HFFc6 (cell line): ENCODE data around the gene A1CF. TPM values are rescaled to one million over a fixed set of nuclear protein-coding genes. Genes with fewer than 3 reads are reported as not detected.
"Not testable (repeated sequence)": the region's sequence is repeated elsewhere in the genome, so short reads cannot be mapped to it uniquely, and the experiment has no call there.

Experiments
- DNase-seq: peaks from one replicate; pipeline ENCODE4 v3.0.0-alpha.2; 2018
- H3K27ac Mint-ChIP-seq: 2 replicates; pipeline ENCODE4 v1.8.0; 2020; ENCODE audit warnings: mild to moderate bottlenecking, mixed read lengths
- H3K27me3 Mint-ChIP-seq: 2 replicates; pipeline ENCODE4 v1.8.0; 2021; ENCODE audit warnings: mild to moderate bottlenecking, moderate library complexity, mixed read lengths; ENCODE audit not compliant: insufficient read depth
- H3K36me3 Mint-ChIP-seq: 2 replicates; pipeline ENCODE4 v1.8.0; 2021; ENCODE audit warnings: low read depth, mixed read lengths
- H3K4me1 Mint-ChIP-seq: 2 replicates; pipeline ENCODE4 v1.8.0; 2020; ENCODE audit warnings: low read depth, mixed read lengths
- H3K4me3 Mint-ChIP-seq: 2 replicates; pipeline ENCODE4 v1.8.0; 2020; ENCODE audit warnings: mild to moderate bottlenecking, moderate library complexity, mixed read lengths
- H3K9me3 Mint-ChIP-seq: 2 replicates; pipeline ENCODE4 v1.8.0; 2020; ENCODE audit warnings: mild to moderate bottlenecking, mixed read lengths
- CTCF ChIP-seq: fragments of 200-600 bp; sonication (generic); IDR thresholded peaks from 2 replicates; pipeline ENCODE4 v1.5.0; 2021; ENCODE audit warnings: antibody characterized with exemption, mild to moderate bottlenecking
- total RNA-seq, 6 experiments: library from RNA; stranded (reverse); fragmentation: NEBNext Ultra II Directional; extraction: Animal tissue kit (Norgen Biotek cat#: 25700); gene quantifications; 2 replicates in 1 of 6; 3 replicates in 5 of 6; pipeline ENCODE4 v1.2.3, GENCODE V29; 2021

A1CF gene
- total RNA-seq, 6 experiments from 2014 or later = not detected

GRCh38 chr10:50882540-50882983 is 2.9 kb downstream of the A1CF start:
- H3K27ac Mint-ChIP-seq = no peak overlapping the region
- no peaks in the 10 kb centered on the region for H3K4me1 Mint-ChIP-seq

GRCh38 chr10:50881046-50881445 is 4.4 kb downstream of the A1CF start:
- H3K4me1 Mint-ChIP-seq, H3K9me3 Mint-ChIP-seq, DNase-seq, H3K27ac Mint-ChIP-seq, H3K4me3 Mint-ChIP-seq, H3K36me3 Mint-ChIP-seq: not testable (repeated sequence)
- peaks cover 25% of the 10 kb centered on the region for H3K27me3 Mint-ChIP-seq

More at GRCh38 chr10:50882540-50882983, 2.9 kb downstream of the A1CF start:
- no peak for TF ChIP-seq CTCF
- no peak overlapping the region for H3K4me3 Mint-ChIP-seq
- H3K9me3 Mint-ChIP-seq = no peaks in the 10 kb centered on the region
- H3K27me3 Mint-ChIP-seq = peaks cover 22% of the 10 kb centered on the region
- no peaks in the 10 kb centered on the region for H3K36me3 Mint-ChIP-seq
- DNase-seq = no peak

GRCh38 chr10:50876429-50876828 is 9.0 kb downstream of the A1CF start:
- Mint-ChIP-seq H3K4me3 (no peak overlapping the region), H3K36me3 (no peaks in the 10 kb centered on the region), H3K27me3 (peaks cover 11% of the 10 kb centered on the region)

GRCh38 chr10:50874723-50875122 is 10.7 kb downstream of the A1CF start:
- Mint-ChIP-seq H3K9me3 (no peaks in the 10 kb centered on the region), H3K36me3 (no peaks in the 10 kb centered on the region), H3K27me3 (peaks cover 11% of the 10 kb centered on the region), H3K4me3 (no peak overlapping the region), H3K27ac (no peak overlapping the region), H3K4me1 (no peaks in the 10 kb centered on the region)
- no peak for DNase-seq
- TF ChIP-seq CTCF = no peak

More at GRCh38 chr10:50876429-50876828, 9.0 kb downstream of the A1CF start:
- no peak for DNase-seq
- TF ChIP-seq CTCF = no peak
- H3K4me1 Mint-ChIP-seq = no peaks in the 10 kb centered on the region
- H3K9me3 Mint-ChIP-seq = no peaks in the 10 kb centered on the region
- H3K27ac Mint-ChIP-seq = no peak overlapping the region

GRCh38 chr10:50866317-50866716 is 19.1 kb downstream of the A1CF start:
- Mint-ChIP-seq H3K27ac (no peak overlapping the region), H3K36me3 (no peaks in the 10 kb centered on the region), H3K9me3 (no peaks in the 10 kb centered on the region), H3K27me3 (peaks cover 14% of the 10 kb centered on the region), H3K4me1 (no peaks in the 10 kb centered on the region), H3K4me3 (no peak overlapping the region)
- DNase-seq = no peak
- TF ChIP-seq CTCF = no peak

GRCh38 chr10:50862719-50863118 is 22.7 kb downstream of the A1CF start:
- no peak for TF ChIP-seq CTCF
- no peaks in the 10 kb centered on the region for H3K9me3 Mint-ChIP-seq
- H3K27me3 Mint-ChIP-seq = peaks cover 12% of the 10 kb centered on the region
- no peak overlapping the region for H3K27ac Mint-ChIP-seq
- H3K36me3 Mint-ChIP-seq = no peaks in the 10 kb centered on the region
- DNase-seq = no peak
- no peak overlapping the region for H3K4me3 Mint-ChIP-seq
- H3K4me1 Mint-ChIP-seq = no peaks in the 10 kb centered on the region
